H1 (cell line): Measurements from ENCODE around the gene PDE9A. TPM values are rescaled to one million over a fixed set of nuclear protein-coding genes. Genes with fewer than 3 reads are reported as not detected.

Experiments used
- CTCF ChIA-PET: fragments of 300-600 bp; sonication (Branson Sonifier 250); formaldehyde crosslinking; loops from one replicate; lab custom pipeline; 2021; ENCODE audit not compliant: partially characterized antibody; lab: Charles Lee
- POLR2A ChIA-PET: fragments of 300-600 bp; sonication (Branson Sonifier 250); formaldehyde crosslinking; loops from one replicate; lab custom pipeline; 2021; ENCODE audit warnings: inconsistent platforms; ENCODE audit not compliant: partially characterized antibody; lab: Charles Lee
- DNase-seq, 2 experiments: peaks; one replicate each; pipeline versions ENCODE4 v3.0.0 to v3.0.0-alpha.2; 2010 to 2022; ENCODE audit warnings: low spot score in 2 of 2, low read depth in 1 of 2, mixed read lengths in 1 of 2
- FAIRE-seq: peaks from 2 replicates; lab custom pipeline; 2011; peaks lifted over from hg19 to GRCh38; lab: Jason Lieb, UNC
- H2AFZ ChIP-seq: 2 replicates; pipeline ENCODE4 v1.8.1; 2012; ENCODE audit warnings: low read length, inconsistent platforms
- H2AK5ac ChIP-seq: 2 replicates; pipeline ENCODE4 v1.6.1; 2013; ENCODE audit warnings: low read depth, low read length
- H2BK120ac ChIP-seq: replicated peaks from 2 replicates; pipeline ENCODE3; 2013; ENCODE audit warnings: low read depth, low read length, inconsistent platforms
- H2BK12ac ChIP-seq: 2 replicates; pipeline ENCODE4 v1.6.1; 2013; ENCODE audit warnings: low read depth, low read length
- H2BK15ac ChIP-seq: 2 replicates; pipeline ENCODE4 v1.6.1; 2013; ENCODE audit warnings: low read length
- H2BK20ac ChIP-seq: 2 replicates; pipeline ENCODE4 v1.6.1; 2013; ENCODE audit warnings: low read length
- H2BK5ac ChIP-seq: 2 replicates; pipeline ENCODE4 v1.6.1; 2013; ENCODE audit warnings: low read depth, low read length
- H3K14ac ChIP-seq: 2 replicates; pipeline ENCODE4 v1.6.1; 2013; ENCODE audit warnings: inconsistent platforms; ENCODE audit not compliant: insufficient read length
- H3K18ac ChIP-seq: 2 replicates; pipeline ENCODE4 v1.6.1; 2013; ENCODE audit warnings: low read length; ENCODE audit errors: extremely low read depth
- H3K23ac ChIP-seq: 2 replicates; pipeline ENCODE4 v1.6.1; 2013; ENCODE audit warnings: inconsistent platforms; ENCODE audit not compliant: insufficient read length
- H3K23me2 ChIP-seq: 2 replicates; pipeline ENCODE4 v1.6.1; 2013; ENCODE audit warnings: low read depth, low read length
- H3K27ac ChIP-seq: 2 replicates; pipeline ENCODE4 v1.6.1; 2011; ENCODE audit warnings: low read depth, low read length, inconsistent platforms
- H3K27me3 ChIP-seq, 4 experiments: replicated peaks in 1 of 4; 1 replicate in 1 of 4; 2 replicates in 3 of 4; pipeline versions ENCODE4 v1.6.1 to v1.8.1; 2011 to 2013; ENCODE audit warnings: low read length in 3 of 4, mild to moderate bottlenecking in 3 of 4, inconsistent platforms in 2 of 4, mixed read lengths in 2 of 4, moderate library complexity in 1 of 4; ENCODE audit not compliant: control insufficient read depth in 3 of 4, insufficient read depth in 3 of 4; ENCODE audit errors: extremely low read depth in 1 of 4
- H3K36me3 ChIP-seq, 4 experiments: 2 replicates each; pipeline versions ENCODE4 v1.6.1 to v1.8.1; 2011 to 2013; ENCODE audit warnings: mild to moderate bottlenecking in 4 of 4, low read length in 3 of 4, moderate library complexity in 2 of 4, control low read depth in 1 of 4, inconsistent platforms in 1 of 4; ENCODE audit not compliant: insufficient read depth in 4 of 4, control insufficient read depth in 2 of 4
- H3K4ac ChIP-seq: replicated peaks from 2 replicates; pipeline ENCODE3; 2013; ENCODE audit warnings: low read length, low read depth, mixed read lengths, inconsistent platforms; ENCODE audit not compliant: insufficient read length
- H3K4me1 ChIP-seq, 4 experiments: replicated peaks in 1 of 4; 1 replicate in 1 of 4; 2 replicates in 3 of 4; pipeline versions ENCODE4 v1.6.1 to v1.8.1; 2011 to 2013; ENCODE audit warnings: low read length in 3 of 4, inconsistent platforms in 2 of 4, mixed read lengths in 1 of 4; ENCODE audit not compliant: insufficient read depth in 4 of 4, control insufficient read depth in 3 of 4
- H3K4me2 ChIP-seq, 2 experiments: 2 replicates each; pipeline versions ENCODE4 v1.6.1 to v1.8.1; 2011 to 2013; ENCODE audit warnings: low read depth in 2 of 2, low read length in 2 of 2, control low read depth in 1 of 2, inconsistent platforms in 1 of 2, mild to moderate bottlenecking in 1 of 2; ENCODE audit not compliant: insufficient read depth in 1 of 2
- H3K4me3 ChIP-seq, 4 experiments: fragments of 200-600, 300-600 bp in 1 of 4; sonication (generic), shearing (Covaris generic), sonication (Bioruptor Twin) in 1 of 4; 2 replicates each; pipeline versions ENCODE4 v1.5.1 to v1.8.1; 2011 to 2016; ENCODE audit warnings: low read length in 4 of 4, low read depth in 3 of 4, control low read depth in 2 of 4, inconsistent platforms in 2 of 4, mild to moderate bottlenecking in 2 of 4, mixed read lengths in 1 of 4, moderate library complexity in 1 of 4; ENCODE audit not compliant: insufficient read depth in 2 of 4; ENCODE audit errors: extremely low read depth in 1 of 4
- H3K56ac ChIP-seq: replicated peaks from 2 replicates; pipeline ENCODE3; 2013; ENCODE audit warnings: low read depth, mild to moderate bottlenecking, mixed read lengths, low read length, inconsistent platforms; ENCODE audit not compliant: insufficient read length
- H3K79me1 ChIP-seq: 2 replicates; pipeline ENCODE4 v1.6.1; 2013; ENCODE audit warnings: low read depth, low read length, control low read depth
- H3K79me2 ChIP-seq, 2 experiments: 2 replicates each; pipeline versions ENCODE4 v1.6.1 to v1.8.1; 2012 to 2013; ENCODE audit warnings: low read length in 2 of 2, mild to moderate bottlenecking in 2 of 2, inconsistent platforms in 1 of 2; ENCODE audit not compliant: insufficient read depth in 2 of 2, control insufficient read depth in 1 of 2
- H3K9ac ChIP-seq, 4 experiments: replicated peaks in 1 of 4; 1 replicate in 1 of 4; 2 replicates in 3 of 4; pipeline versions ENCODE4 v1.6.1 to v1.8.1; 2011 to 2013; ENCODE audit warnings: low read depth in 3 of 4, low read length in 3 of 4, control low read depth in 2 of 4, mild to moderate bottlenecking in 2 of 4, moderate library complexity in 2 of 4, inconsistent platforms in 1 of 4; ENCODE audit errors: extremely low read depth in 1 of 4
- H3K9me3 ChIP-seq, 2 experiments: 2 replicates each; pipeline versions ENCODE4 v1.6.1 to v1.8.1; 2012 to 2013; ENCODE audit warnings: mild to moderate bottlenecking in 2 of 2, moderate library complexity in 2 of 2, control low read depth in 1 of 2, inconsistent platforms in 1 of 2, low read depth in 1 of 2, low read length in 1 of 2, mixed read lengths in 1 of 2; ENCODE audit not compliant: insufficient read depth in 2 of 2
- H4K20me1 ChIP-seq, 2 experiments: replicated peaks in 1 of 2; 2 replicates each; pipeline versions ENCODE3 to v1.8.1; 2011 to 2013; ENCODE audit warnings: inconsistent platforms in 2 of 2, low read length in 2 of 2, mild to moderate bottlenecking in 1 of 2; ENCODE audit not compliant: insufficient read depth in 2 of 2, control insufficient read depth in 1 of 2
- H4K5ac ChIP-seq: 2 replicates; pipeline ENCODE4 v1.6.1; 2013; ENCODE audit warnings: low read length, low read depth, mixed read lengths, inconsistent platforms; ENCODE audit not compliant: insufficient read length
- H4K8ac ChIP-seq: 2 replicates; pipeline ENCODE4 v1.8.0; 2013; ENCODE audit warnings: mild to moderate bottlenecking, moderate library complexity, low read length, inconsistent platforms; ENCODE audit not compliant: insufficient read depth; ENCODE audit errors: extremely low read depth
- H4K91ac ChIP-seq: replicated peaks from 2 replicates; pipeline ENCODE3; 2013; ENCODE audit warnings: low read length, mixed read lengths, inconsistent platforms; ENCODE audit not compliant: insufficient read length
- ASH2L ChIP-seq: fragments of 200-600, 300-600 bp; sonication (generic); IDR thresholded peaks from one replicate; pipeline ENCODE4 v1.7.1; 2017; ENCODE audit warnings: low read length
- CBX5 ChIP-seq: fragments of 300-800, 300-1000 bp; sonication (generic); IDR thresholded peaks from 2 replicates; pipeline ENCODE4 v1.7.1; 2016; ENCODE audit warnings: antibody characterized with exemption, low read length, low read depth
- CEBPB ChIP-seq: IDR thresholded peaks from 2 replicates; pipeline ENCODE4 v1.6.1; 2012; ENCODE audit warnings: low read depth, low read length
- CTBP2 ChIP-seq: IDR thresholded peaks from 2 replicates; pipeline ENCODE4 v1.7.0; 2011; ENCODE audit warnings: borderline replicate concordance, mild to moderate bottlenecking, moderate library complexity, mixed read lengths, low read length; ENCODE audit not compliant: insufficient read depth, insufficient read length
- CTCF ChIP-seq, 3 experiments: IDR thresholded peaks; 1 replicate in 2 of 3; 2 replicates in 1 of 3; pipeline versions ENCODE4 v1.5.1 to v1.6.1; 2011; ENCODE audit warnings: low read length in 3 of 3, mild to moderate bottlenecking in 3 of 3, inconsistent platforms in 2 of 3, low read depth in 1 of 3, moderate library complexity in 1 of 3; ENCODE audit not compliant: insufficient read depth in 1 of 3; ENCODE audit errors: control extremely low read depth in 1 of 3
- POLR2A ChIP-seq, 2 experiments: IDR thresholded peaks; 1 replicate in 1 of 2; 2 replicates in 1 of 2; pipeline ENCODE4 v1.6.1; 2011; ENCODE audit warnings: low read depth in 2 of 2, low read length in 2 of 2, mild to moderate bottlenecking in 2 of 2; ENCODE audit errors: control extremely low read depth in 1 of 2
- RXRA ChIP-seq: IDR thresholded peaks from 2 replicates; pipeline ENCODE4 v1.6.1; 2011; ENCODE audit warnings: low read depth, mild to moderate bottlenecking, low read length, moderate library complexity; ENCODE audit not compliant: insufficient read depth
- TBP ChIP-seq: IDR thresholded peaks from 2 replicates; pipeline ENCODE4 v1.6.1; 2011; ENCODE audit warnings: low read depth, low read length, improper control_type of control experiment
- USF2 ChIP-seq: IDR thresholded peaks from 2 replicates; pipeline ENCODE4 v1.6.1; 2011; ENCODE audit warnings: low read length, improper control_type of control experiment
- WGBS, 2 experiments: shearing (Covaris generic) in 1 of 2; methylation state at CpG; one replicate each; pipeline versions ENCODE4 v1.1.6 to v1.1.7; 2013 to 2015; ENCODE audit warnings: low lambda C conversion rate in 2 of 2, mixed read lengths in 2 of 2, inconsistent platforms in 1 of 2, low coverage in 1 of 2, missing lambda C conversion rate in 1 of 2; ENCODE audit not compliant: insufficient replicate concordance in 2 of 2, insufficient coverage in 1 of 2, insufficient read length in 1 of 2; ENCODE audit errors: extremely low coverage in 1 of 2, missing lambda C conversion rate in 1 of 2; 5-methylcytosine and 5-hydroxymethylcytosine counted together
- polyA plus RNA-seq, 7 experiments: library from polyadenylated mRNA; depleted of rRNA in 3 of 7; stranded (reverse) in 5 of 7; unstranded in 2 of 7; fragments of >200 nt in 5 of 7; fragments of 200-250 nt in 2 of 7; gene quantifications; 1 replicate in 5 of 7; 2 replicates in 1 of 7; 4 replicates in 1 of 7; pipeline versions ENCODE4 v1.2.1 to v1.2.3, GENCODE V29; 2011 to 2013; ENCODE audit warnings: missing spikeins in 2 of 7, mixed read lengths in 2 of 7
- total RNA-seq: library from RNA; stranded (reverse); fragmentation: NEBNext Ultra II Directional; extraction: Animal tissue kit (Norgen Biotek cat#: 25700); gene quantifications from 2 replicates; pipeline ENCODE4 v1.2.1, GENCODE V29; 2021

PDE9A gene
- total and polyA plus RNA-seq, 2 of the 8 experiments (the other 6 are each of a cell fraction or from before 2014, with no cell fraction given), result 39.2 to 45.9 TPM

- 0 out of 4 replicates have a peak overlapping the region, but pooled peaks of 1 of the 2 experiments have one; percentile 22 for H3K4me2 ChIP-seq
- DNase-seq (no peak), FAIRE-seq (no peak)
- peaks cover 18% of the 10 kb centered on the region for H3K79me1 ChIP-seq
- no peak overlapping the region for H4K91ac ChIP-seq
- H3K23me2 ChIP-seq, result peaks cover 10% of the 10 kb centered on the region
- no peak overlapping the region for H3K27ac ChIP-seq
- no peak overlapping the region; the same call in 1 of the 2 replicates for H2BK5ac ChIP-seq
- peaks cover 0 to 11% (median 1%) of the 10 kb centered on the region in 4 experiments; a peak in 3 of 8 replicates for H3K36me3 ChIP-seq
- H2BK20ac ChIP-seq, result no peak overlapping the region
- POLR2A ChIA-PET, result interaction anchor here (0.8 to 1.2 kb wide), 3 partner anchors 14 to 75 kb away, joined by 3 read pairs; no protein-coding TSS in a partner anchor
- H3K9me3 ChIP-seq, result no peaks in the 10 kb centered on the region
- no peak overlapping the region for H4K8ac ChIP-seq
- no peak overlapping the region for H2AFZ ChIP-seq
- no peak overlapping the region for H3K4me3 ChIP-seq
- no peak overlapping the region for H2AK5ac ChIP-seq
- no peak overlapping the region for H3K56ac ChIP-seq
- no peak overlapping the region for H2BK12ac ChIP-seq
- no peaks in the 10 kb centered on the region for H3K27me3 ChIP-seq
- H4K20me1 ChIP-seq, result peaks cover 16 to 51% of the 10 kb centered on the region in 2 experiments
- H3K18ac ChIP-seq, result no peak overlapping the region
- no peak overlapping the region for H3K14ac ChIP-seq
- CTCF ChIA-PET, result interaction anchor here (0.8 to 2.8 kb wide), 9 partner anchors 10 to 151 kb away, joined by 3 to 21 read pairs (median 4); partner anchors contain the start of gene PDE9A
- H3K4ac ChIP-seq, result peak overlapping the region; percentile 61
- peaks cover 0 to 38% (median 20%) of the 10 kb centered on the region in 4 experiments for H3K4me1 ChIP-seq
- H2BK15ac ChIP-seq, result no peak overlapping the region
- H2BK120ac ChIP-seq, result no peak overlapping the region
- no peak overlapping the region for H4K5ac ChIP-seq
- WGBS, 2 experiments, result 76% methylated on average over 28 of the region's 34 CpGs; no CpG with 5 or more reads in 1 of the 2 experiments
- H3K23ac ChIP-seq, result no peak overlapping the region
- H3K9ac ChIP-seq, result no peak overlapping the region
- peaks cover 4 to 43% of the 10 kb centered on the region in 2 experiments; a peak in 3 of 4 replicates for H3K79me2 ChIP-seq
- TF ChIP-seq CEBPB (no peak), RXRA (no peak), USF2 (no peak), CTCF (IDR thresholded peaks at IDR 0.05; ENCODE audit: control extremely low read depth in 1 of 3, insufficient read depth in 1 of 3, low read depth in 1 of 3, low read length in 3 of 3) (no peak), CBX5 (no peak), POLR2A (IDR thresholded peaks at IDR 0.05; ENCODE audit: control extremely low read depth in 1 of 2, low read depth in 2 of 2, low read length in 2 of 2) (no peak), ASH2L (no peak), CTBP2 (no peak), TBP (no peak)
Observed at GRCh38 chr21:42668298-42668992, 15.0 kb downstream of the PDE9A start.
